HG02884 (cell line): Measurements from ENCODE around the gene THADA.
"Not testable (repeated sequence)": the region's sequence is repeated elsewhere in the genome, so short reads cannot be mapped to it uniquely, and the experiment has no call there.

ENCODE experiments used
- ATAC-seq: cut with Tn5 transposase; IDR thresholded peaks from one replicate; pipeline ENCODE4 v1.9.1; 2021; ENCODE audit warnings: mild to moderate bottlenecking, moderate library complexity; ENCODE audit not compliant: unreplicated experiment

The THADA gene, protein sequence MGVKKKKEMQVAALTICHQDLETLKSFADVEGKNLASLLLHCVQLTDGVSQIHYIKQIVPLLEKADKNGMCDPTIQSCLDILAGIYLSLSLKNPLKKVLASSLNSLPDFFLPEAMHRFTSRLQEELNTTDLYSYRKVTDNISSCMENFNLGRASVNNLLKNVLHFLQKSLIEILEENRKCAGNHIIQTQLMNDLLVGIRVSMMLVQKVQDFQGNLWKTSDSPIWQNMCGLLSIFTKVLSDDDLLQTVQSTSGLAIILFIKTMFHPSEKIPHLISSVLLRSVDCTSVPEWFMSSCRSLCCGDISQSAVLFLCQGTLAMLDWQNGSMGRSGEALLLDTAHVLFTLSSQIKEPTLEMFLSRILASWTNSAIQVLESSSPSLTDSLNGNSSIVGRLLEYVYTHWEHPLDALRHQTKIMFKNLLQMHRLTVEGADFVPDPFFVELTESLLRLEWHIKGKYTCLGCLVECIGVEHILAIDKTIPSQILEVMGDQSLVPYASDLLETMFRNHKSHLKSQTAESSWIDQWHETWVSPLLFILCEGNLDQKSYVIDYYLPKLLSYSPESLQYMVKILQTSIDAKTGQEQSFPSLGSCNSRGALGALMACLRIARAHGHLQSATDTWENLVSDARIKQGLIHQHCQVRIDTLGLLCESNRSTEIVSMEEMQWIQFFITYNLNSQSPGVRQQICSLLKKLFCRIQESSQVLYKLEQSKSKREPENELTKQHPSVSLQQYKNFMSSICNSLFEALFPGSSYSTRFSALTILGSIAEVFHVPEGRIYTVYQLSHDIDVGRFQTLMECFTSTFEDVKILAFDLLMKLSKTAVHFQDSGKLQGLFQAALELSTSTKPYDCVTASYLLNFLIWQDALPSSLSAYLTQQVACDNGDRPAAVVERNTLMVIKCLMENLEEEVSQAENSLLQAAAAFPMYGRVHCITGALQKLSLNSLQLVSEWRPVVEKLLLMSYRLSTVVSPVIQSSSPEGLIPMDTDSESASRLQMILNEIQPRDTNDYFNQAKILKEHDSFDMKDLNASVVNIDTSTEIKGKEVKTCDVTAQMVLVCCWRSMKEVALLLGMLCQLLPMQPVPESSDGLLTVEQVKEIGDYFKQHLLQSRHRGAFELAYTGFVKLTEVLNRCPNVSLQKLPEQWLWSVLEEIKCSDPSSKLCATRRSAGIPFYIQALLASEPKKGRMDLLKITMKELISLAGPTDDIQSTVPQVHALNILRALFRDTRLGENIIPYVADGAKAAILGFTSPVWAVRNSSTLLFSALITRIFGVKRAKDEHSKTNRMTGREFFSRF (N-terminal part only)

DNA sequence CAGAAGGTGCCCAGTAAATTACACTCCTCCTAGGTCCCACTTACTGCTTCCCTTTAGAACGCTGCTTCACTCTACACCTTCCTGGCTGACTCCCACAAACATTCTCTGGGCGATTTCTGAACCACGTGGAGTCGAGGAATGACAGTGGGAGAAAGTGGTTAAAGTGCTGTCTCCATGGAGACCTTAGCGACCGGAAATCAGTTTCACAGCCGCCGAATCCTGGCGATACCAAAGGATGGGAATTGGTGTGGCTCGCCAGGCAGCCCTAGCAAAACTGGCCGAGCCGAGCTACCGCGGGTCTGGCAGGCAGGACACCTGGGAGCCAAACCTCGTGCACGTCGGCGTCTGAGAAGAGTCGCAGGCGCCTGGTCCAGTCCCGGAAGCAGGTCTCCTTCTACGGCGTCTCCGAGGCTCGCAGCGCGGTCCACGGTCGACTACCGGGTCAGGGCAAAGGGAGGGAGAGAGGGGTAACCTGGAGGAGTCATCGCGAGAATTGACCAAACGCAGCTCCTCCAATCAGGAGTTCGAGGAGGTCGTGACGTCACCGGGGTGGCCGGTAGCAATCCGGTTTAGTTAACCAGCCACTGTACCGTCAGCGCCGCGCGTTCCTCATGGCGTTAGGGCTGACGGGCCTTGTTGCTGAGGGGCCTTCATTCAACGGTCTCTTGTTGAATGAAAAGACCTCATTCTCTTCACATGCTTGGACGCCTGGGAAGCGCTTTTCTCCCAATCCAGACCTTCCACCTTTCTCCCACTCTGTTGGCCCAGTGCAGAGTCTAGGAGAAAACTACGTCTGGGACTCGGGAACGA lies at the start of gene THADA:
Gene THADA, minus strand, starts transcription at position 436 of the 810 bp plus-strand sequence. CDS start 3,646 bp downstream, outside the sequence.
- ATAC-seq, result peak; percentile 98

GRCh38 chr2:43643680-43644079 lies 47.8 kb upstream of the THADA start:
- no peak for ATAC-seq

DNA sequence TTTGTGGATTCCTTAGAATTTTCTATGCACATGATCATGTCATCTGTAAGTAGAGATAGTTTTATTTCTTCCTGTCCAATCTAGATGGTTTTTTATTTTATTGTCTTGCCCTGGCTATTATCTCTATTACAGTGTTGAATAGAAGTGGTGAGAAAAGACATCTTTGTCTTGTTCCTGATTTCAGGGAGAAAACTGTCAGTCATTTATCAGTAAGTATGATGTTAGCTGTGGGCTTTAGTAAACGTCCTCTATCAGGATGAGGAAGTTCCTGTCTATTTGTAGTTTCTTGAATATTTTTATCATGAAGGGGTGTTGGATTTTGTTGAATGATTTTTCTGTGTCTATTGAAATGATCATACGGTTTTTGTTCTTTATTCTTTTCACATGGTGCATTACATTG lies 46.5 kb upstream of the THADA start:
- ATAC-seq, result no peak

GRCh38 chr2:43637030-43637803 lies 41.4 kb upstream of the THADA start, which contains the start of gene PLEKHH2:
TSS of gene PLEKHH2 (plus strand) at chr2:43637260. CDS start at chr2:43644674, 7,414 bp downstream.
- ATAC-seq, result peak; percentile 100

DNA sequence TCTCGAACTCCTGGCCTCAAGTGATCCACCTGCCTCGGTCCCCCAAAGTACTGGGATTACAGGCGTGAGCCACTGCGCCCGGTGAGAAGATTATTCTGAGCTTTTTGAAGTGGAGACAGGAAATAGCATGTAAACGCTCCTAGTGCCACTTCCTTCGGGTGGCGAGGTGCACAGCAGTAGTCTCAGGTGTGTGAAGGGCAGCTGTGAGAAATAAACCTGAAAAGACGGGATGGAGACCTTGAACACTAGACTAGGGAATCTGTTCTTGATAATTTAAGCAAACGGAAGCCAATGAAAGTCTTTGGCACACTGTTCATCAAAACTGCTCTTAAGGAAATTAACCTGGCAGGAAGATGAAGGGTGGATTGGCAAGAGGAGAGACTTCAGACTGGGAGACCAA lies 40.8 kb upstream of the THADA start:
- no peak for ATAC-seq

- ATAC-seq, result not testable (repeated sequence)
Measured at GRCh38 chr2:43636153-43636552, 40.3 kb upstream of the THADA start.

GRCh38 chr2:43634604-43635306 lies 38.9 kb upstream of the THADA start:
- ATAC-seq, result no peak

- no peak for ATAC-seq
Measured at GRCh38 chr2:43631618-43632317, 35.9 kb upstream of the THADA start.

DNA sequence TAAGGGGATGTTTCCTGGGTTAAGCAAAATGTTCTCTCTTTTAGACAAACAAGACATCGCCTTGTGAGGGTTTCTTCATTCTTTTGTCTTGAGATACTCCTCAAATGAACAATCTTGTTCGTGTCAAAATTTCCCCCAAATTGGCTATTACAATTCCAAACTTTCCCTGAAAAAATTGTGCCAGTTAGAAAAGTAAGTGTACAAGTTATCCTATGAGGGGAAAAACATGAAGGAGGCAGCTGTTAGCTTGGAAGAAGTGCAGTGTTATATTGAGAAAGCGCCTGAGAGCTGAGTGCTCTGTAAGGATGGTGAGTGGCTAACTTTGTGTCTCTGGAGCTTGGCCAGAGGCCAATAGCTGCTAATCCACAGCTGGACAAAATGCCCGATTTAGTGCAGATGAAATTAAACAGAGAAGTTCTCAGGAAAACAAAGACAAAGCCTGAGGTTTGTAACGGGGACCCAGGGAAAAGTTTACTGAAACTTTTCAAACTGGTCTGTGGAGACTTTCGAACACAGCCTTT lies 27.2 kb upstream of the THADA start:
- no peak for ATAC-seq

DNA sequence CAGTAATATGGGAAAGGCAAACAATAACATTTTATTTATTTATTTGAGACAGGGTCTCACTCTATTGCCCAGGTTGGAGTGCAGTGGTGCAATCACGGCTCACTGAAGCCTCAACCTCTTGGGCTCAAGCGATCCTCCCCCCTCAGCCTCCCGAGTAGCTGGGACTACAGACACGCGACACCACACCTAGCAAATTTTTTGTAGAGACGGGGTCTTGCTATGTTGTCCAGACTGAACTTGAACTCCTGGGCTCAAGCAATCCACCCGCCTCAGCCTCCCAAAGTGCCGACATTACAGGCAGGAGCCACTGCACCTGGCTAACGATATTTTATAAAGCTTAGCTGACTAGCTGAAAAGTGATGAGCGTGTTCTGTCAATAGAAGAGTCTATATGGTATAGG lies 23.7 kb upstream of the THADA start:
- ATAC-seq, result no peak

GRCh38 chr2:43616967-43617680 lies 21.3 kb upstream of the THADA start:
- no peak for ATAC-seq

DNA sequence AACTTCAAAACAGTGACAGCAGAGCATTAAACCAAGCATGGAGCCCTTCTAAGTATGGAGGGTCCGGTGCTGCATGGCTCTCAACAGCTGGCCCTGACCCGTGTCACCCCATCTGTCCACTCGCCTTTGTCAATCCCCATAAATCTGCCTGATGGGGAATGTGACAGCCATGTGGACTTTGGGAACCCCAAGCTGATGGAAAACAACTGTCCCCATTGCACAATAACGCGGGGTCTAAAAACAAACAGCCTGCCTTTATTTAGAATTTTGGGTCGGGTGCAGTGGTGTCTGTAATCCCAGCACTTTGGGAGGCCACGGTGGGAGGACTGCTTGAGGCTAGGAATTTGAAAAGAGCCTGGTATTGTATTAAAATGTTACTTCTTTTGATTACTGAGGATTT lies 17.1 kb upstream of the THADA start:
- no peak for ATAC-seq

- ATAC-seq, result peak; percentile 69
Measured at GRCh38 chr2:43611987-43612894, 16.4 kb upstream of the THADA start.

- ATAC-seq, result no peak
Measured at GRCh38 chr2:43610361-43610760, 14.5 kb upstream of the THADA start.

DNA sequence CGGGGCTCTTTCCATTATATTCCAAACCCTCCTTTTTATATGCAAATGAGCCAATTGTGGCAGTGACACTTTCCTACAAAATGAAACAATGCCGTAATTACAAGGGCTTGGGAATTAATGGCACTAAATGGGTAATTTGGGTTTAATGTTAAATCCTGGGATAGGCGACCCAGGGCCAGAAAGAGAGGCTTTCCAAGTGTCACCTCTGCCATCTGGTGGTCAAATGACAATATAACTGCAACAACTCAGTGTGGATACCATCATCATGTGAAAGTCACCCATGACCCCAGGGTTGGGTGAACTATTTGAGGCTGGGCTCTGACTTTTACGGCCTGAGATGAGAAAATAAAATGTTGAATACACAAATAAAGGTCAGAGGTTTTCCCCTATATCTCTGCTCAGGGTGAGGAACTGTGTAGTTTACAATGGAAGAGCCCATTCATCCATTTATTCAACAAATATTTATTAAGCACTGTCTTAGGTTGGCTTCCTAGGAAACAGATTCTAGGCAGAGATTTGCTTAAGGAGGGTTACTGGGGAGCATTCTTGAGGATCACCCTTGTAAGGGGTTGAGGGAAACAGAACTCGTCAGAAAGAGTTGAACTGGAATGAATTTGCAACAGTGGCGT lies 13.6 kb upstream of the THADA start:
- no peak for ATAC-seq

DNA sequence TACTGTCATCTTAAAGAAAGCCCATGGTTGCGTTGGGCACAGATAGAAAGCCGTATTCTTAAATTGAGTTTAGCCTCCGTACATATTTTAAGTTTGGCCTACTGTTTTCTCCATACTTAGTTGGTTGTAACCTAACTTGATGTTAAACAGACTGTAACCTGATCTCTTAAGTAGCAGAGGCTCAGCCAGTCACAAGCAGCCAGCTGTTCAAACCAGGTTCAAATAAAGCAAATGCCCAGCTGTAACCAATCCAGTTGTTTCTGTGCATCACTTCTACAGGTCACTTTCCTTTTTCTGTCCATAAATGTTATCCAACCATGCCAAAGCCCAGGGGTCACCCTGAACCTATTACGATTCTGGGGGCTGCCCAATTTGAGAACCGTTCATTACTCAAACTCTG lies 10.0 kb upstream of the THADA start:
- ATAC-seq, result no peak
